Astrocyte (in vitro differentiated cells and primary cell): ENCODE data around the gene PCLAF.

Experiments used
- CTCF ChIP-seq: IDR thresholded peaks from 2 replicates; pipeline ENCODE4 v1.5.1; 2011; ENCODE audit warnings: low read depth, mild to moderate bottlenecking, inconsistent platforms, low read length, moderate library complexity; ENCODE audit not compliant: insufficient read depth
- EZH2 ChIP-seq: IDR thresholded peaks from 2 replicates; pipeline ENCODE4 v1.6.1; 2012; ENCODE audit warnings: mild to moderate bottlenecking, low read length, inconsistent platforms; ENCODE audit not compliant: insufficient read depth

- no peak for TF ChIP-seq CTCF
- no peak for TF ChIP-seq EZH2
Observed at GRCh38 chr15:64340355-64340754, 40.9 kb downstream of the PCLAF start.
